ENCODE data around the gene CYP8B1. TPM values are rescaled to one million over a fixed set of nuclear protein-coding genes. Genes with fewer than 3 reads are reported as not detected.

Gene CYP8B1
- total RNA-seq: under 1 TPM in 1 of 2 donors, not detected in 1; 0.20 TPM

GRCh38 chr3:42875325-42876151 is at the start of gene CYP8B1:
CYP8B1 (minus strand) TSS chr3:42875879; CDS start chr3:42875816, 63 bp downstream.
- TF ChIP-seq CTCF (IDR thresholded peaks at IDR 0.05): no peak
- Histone ChIP-seq H3K27me3 (no peaks in the 10 kb centered on the region), H3K36me3 (no peaks in the 10 kb centered on the region), H3K4me1 (no peaks in the 10 kb centered on the region), H3K9me3 (no peaks in the 10 kb centered on the region), H3K9ac (ENCODE audit: low read depth in 2 of 2, low read length in 2 of 2) (no peak within 1 kb of the TSS), H3K27ac (no peak within 1 kb of the TSS), H3K4me3 (no peak within 1 kb of the TSS)
- intact Hi-C loops (cut with DNase I): no loop called here
- no peak for DNase-seq

GRCh38 chr3:42923606-42924005 is 47.9 kb upstream of the CYP8B1 start:
- TF ChIP-seq CTCF (IDR thresholded peaks at IDR 0.05): no peak
- Histone ChIP-seq H3K27me3 (no peaks in the 10 kb centered on the region), H3K27ac (no peak overlapping the region), H3K4me1 (no peaks in the 10 kb centered on the region), H3K9me3 (no peaks in the 10 kb centered on the region), H3K4me3 (no peak overlapping the region), H3K9ac (ENCODE audit: low read depth in 2 of 2, low read length in 2 of 2) (no peak overlapping the region), H3K36me3 (no peaks in the 10 kb centered on the region)
- no peak for DNase-seq
- intact Hi-C loops (cut with DNase I): no loop called here

- H3K4me3 ChIP-seq: no peak overlapping the region
- H3K4me1 ChIP-seq: no peaks in the 10 kb centered on the region
- H3K27me3 ChIP-seq: no peaks in the 10 kb centered on the region
- H3K9me3 ChIP-seq: peaks cover 9% of the 10 kb centered on the region
- DNase-seq: no peak
- no peak overlapping the region for H3K9ac ChIP-seq (ENCODE audit: low read depth in 2 of 2, low read length in 2 of 2)
- TF ChIP-seq CTCF (IDR thresholded peaks at IDR 0.05): no peak
- no peak overlapping the region for H3K27ac ChIP-seq
- intact Hi-C loops (cut with DNase I): no loop called here
- H3K36me3 ChIP-seq: peaks cover 8% of the 10 kb centered on the region
Measured at GRCh38 chr3:42914771-42915515, 39.3 kb upstream of the CYP8B1 start.

GRCh38 chr3:42911551-42911950 is 35.9 kb upstream of the CYP8B1 start:
- H3K36me3 ChIP-seq: peaks cover 8% of the 10 kb centered on the region
- H3K27ac ChIP-seq: no peak overlapping the region
- intact Hi-C loops (cut with DNase I): no loop called here
- no peak for TF ChIP-seq CTCF (IDR thresholded peaks at IDR 0.05)
- no peak for DNase-seq
- H3K4me3 ChIP-seq: no peak overlapping the region
- no peak overlapping the region for H3K9ac ChIP-seq (ENCODE audit: low read depth in 2 of 2, low read length in 2 of 2)
- H3K9me3 ChIP-seq: peaks cover 4% of the 10 kb centered on the region
- H3K4me1 ChIP-seq: no peaks in the 10 kb centered on the region
- H3K27me3 ChIP-seq: no peaks in the 10 kb centered on the region

- TF ChIP-seq CTCF (IDR thresholded peaks at IDR 0.05): no peak
- no peak overlapping the region for H3K27ac ChIP-seq
- H3K9me3 ChIP-seq: no peaks in the 10 kb centered on the region
- H3K4me1 ChIP-seq: no peaks in the 10 kb centered on the region
- no peak overlapping the region for H3K4me3 ChIP-seq
- no peaks in the 10 kb centered on the region for H3K27me3 ChIP-seq
- intact Hi-C loops (cut with DNase I): no loop called here
- H3K9ac ChIP-seq (ENCODE audit: low read depth in 2 of 2, low read length in 2 of 2): no peak overlapping the region
- DNase-seq: no peak
- peaks cover 7% of the 10 kb centered on the region for H3K36me3 ChIP-seq
Measured at GRCh38 chr3:42908675-42909074, 33.0 kb upstream of the CYP8B1 start.
